Activated CD4-positive, alpha-beta T cell treated with anti-CD3 and anti-CD28 coated beads, Interleukin-2, amount 10 ng/mL, durations not matched to agents 7 days and 5 days (primary cell): ENCODE results near the gene SNAPC2. TPM values are rescaled to one million over a fixed set of nuclear protein-coding genes. Genes with fewer than 3 reads are reported as not detected.
A peak's percentile ranks its signal among the peaks of the same experiment; 100 is the strongest.
"Not testable (repeated sequence)": the region's sequence is repeated elsewhere in the genome, so short reads cannot be mapped to it uniquely, and the experiment has no call there.

ENCODE experiments used
- CTCF ChIA-PET: fragments of 350-600 bp; sonication (Branson Sonifier 250); formaldehyde crosslinking; loops from one replicate; lab custom pipeline; 2021; ENCODE audit warnings: antibody characterized with exemption; lab: Charles Lee
- POLR2A ChIA-PET: fragments of 350-600 bp; sonication (Branson Sonifier 250); formaldehyde crosslinking; loops from one replicate; lab custom pipeline; 2021; ENCODE audit warnings: antibody characterized with exemption; lab: Charles Lee
- DNase-seq: peaks from one replicate; pipeline ENCODE4 v3.0.0-alpha.2; 2020
- H3K27ac Mint-ChIP-seq: one replicate; pipeline ENCODE4 v1.8.0; 2021; ENCODE audit warnings: mild to moderate bottlenecking, moderate library complexity, mixed read lengths
- H3K27me3 Mint-ChIP-seq: one replicate; pipeline ENCODE4 v1.8.0; 2021; ENCODE audit warnings: mixed read lengths
- H3K36me3 Mint-ChIP-seq: one replicate; pipeline ENCODE4 v1.8.0; 2021; ENCODE audit warnings: low read depth, mixed read lengths
- H3K4me1 Mint-ChIP-seq: one replicate; pipeline ENCODE4 v1.8.0; 2021; ENCODE audit warnings: mixed read lengths
- H3K4me3 Mint-ChIP-seq: one replicate; pipeline ENCODE4 v1.8.0; 2021; ENCODE audit warnings: mild to moderate bottlenecking, moderate library complexity, mixed read lengths
- H3K9me3 Mint-ChIP-seq: one replicate; pipeline ENCODE4 v1.8.0; 2021; ENCODE audit warnings: mixed read lengths
- total RNA-seq, 2 experiments: library from RNA; stranded (reverse); gene quantifications; one replicate each; pipeline ENCODE4 v1.2.3, GENCODE V29; 2021

Gene SNAPC2
- total RNA-seq, 2 experiments from 2014 or later = 18.6 to 19.1 TPM

DNA sequence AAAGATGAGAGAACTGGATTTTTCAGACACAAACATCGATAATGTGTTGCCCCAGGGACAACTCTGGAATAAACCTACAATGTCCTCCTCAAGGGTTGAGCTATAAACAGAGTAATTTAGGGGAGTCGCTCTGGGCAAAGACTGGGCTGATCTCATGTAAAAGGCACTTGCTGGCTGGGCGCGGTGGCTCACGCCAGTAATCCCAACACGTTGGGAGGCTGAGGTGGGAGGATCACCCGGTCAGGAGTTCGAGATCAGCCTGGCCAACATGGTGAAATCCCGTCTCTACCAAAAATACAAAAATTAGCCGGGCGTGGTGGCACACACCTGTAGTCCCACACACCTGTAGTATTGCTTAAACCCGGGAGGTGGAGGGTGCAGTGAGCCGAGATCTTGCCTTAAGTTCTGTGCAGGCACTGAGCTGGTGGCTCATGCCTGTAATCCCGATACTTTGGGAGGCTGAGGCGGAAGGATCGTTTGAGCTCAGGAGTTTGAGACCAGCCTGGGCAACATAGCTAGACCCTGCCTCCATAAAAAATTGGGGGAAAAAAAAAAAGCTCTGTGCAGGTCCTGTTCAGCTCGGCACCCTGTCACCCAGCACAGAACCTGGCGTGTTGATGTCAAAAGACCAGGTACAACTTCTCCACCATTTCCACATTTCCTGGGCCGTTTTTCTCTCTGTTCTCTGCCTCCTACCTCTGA is 21.9 kb downstream of the SNAPC2 start:
- CTCF ChIA-PET = interaction anchor here (4.8 kb wide), 1 partner anchor 12 kb away, joined by 38 read pairs; no protein-coding TSS in a partner anchor
- H3K4me3 Mint-ChIP-seq = peak overlapping the region; percentile 89
- peaks cover 14% of the 10 kb centered on the region for H3K36me3 Mint-ChIP-seq
- no peak for DNase-seq
- H3K9me3 Mint-ChIP-seq = no peaks in the 10 kb centered on the region
- peak overlapping the region; percentile 68 for H3K27ac Mint-ChIP-seq
- peaks cover 35% of the 10 kb centered on the region for H3K4me1 Mint-ChIP-seq
- POLR2A ChIA-PET = no interaction called here
- H3K27me3 Mint-ChIP-seq = no peaks in the 10 kb centered on the region

- Mint-ChIP-seq H3K9me3 (no peaks in the 10 kb centered on the region), H3K4me3 (peak overlapping the region; percentile 89), H3K27me3 (no peaks in the 10 kb centered on the region), H3K27ac (peak overlapping the region; percentile 96), H3K36me3 (peaks cover 11% of the 10 kb centered on the region), H3K4me1 (peaks cover 35% of the 10 kb centered on the region)
- no peak for DNase-seq
- ChIA-PET CTCF (interaction anchor here (0.6 to 4.8 kb wide), 16 partner anchors 10 to 447 kb away, joined by 3 to 38 read pairs (median 6); partner anchors contain the start of genes MAP2K7, RAB11B and SNAPC2), POLR2A (interaction anchor here (0.7 to 1.0 kb wide), 2 partner anchors 12 to 22 kb away, joined by 3 read pairs; no protein-coding TSS in a partner anchor)
Measured at GRCh38 chr19:7942981-7943443, 22.9 kb downstream of the SNAPC2 start.

DNA sequence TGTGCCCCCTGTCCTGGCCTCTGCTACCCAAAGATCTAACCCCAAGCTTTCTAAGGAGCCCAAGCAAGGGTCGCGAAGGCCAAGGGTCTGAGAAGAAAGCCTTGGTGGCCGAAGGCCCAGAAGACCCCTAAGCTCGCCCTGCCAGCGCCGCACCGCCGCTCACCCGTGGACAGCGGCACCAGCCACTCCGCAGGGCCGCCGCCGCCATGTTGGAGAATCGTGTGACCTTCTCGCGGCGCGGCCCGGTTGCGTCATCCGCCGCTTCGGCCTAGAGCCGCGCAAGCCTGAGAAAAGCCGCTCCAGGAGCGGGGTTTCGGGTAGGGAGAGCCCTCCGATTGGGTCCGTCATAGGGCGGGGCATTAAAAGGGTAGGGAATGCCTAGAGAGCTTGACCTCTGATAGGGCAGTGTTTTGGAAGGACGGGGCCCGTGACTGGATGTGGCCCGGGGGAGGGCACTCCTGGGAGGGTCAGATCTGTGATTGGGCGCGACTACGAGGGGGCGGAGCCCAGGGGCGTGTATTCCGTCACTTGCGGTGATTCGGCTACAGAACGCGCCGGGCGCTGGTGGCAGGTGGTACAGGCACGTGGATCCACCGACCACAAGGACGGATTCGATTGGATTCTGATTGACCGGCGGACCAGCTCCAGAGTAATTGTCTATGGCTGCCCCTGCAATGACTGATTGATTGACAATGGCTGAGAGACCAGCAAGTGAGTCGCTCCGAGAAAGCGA is 23.5 kb downstream of the SNAPC2 start, which contains the start of gene TIMM44:
Gene TIMM44 (minus strand): TSS at position 223 of the 733 bp plus-strand sequence. CDS start 15 bp downstream, at position 208.
- H3K9me3 Mint-ChIP-seq = no peaks in the 10 kb centered on the region
- H3K36me3 Mint-ChIP-seq = peaks cover 11% of the 10 kb centered on the region
- peak within 1 kb of the TSS; percentile 89 for H3K4me3 Mint-ChIP-seq
- ChIA-PET CTCF (interaction anchor here (0.5 to 4.8 kb wide), 28 partner anchors 8 to 1750 kb away, joined by 3 to 38 read pairs (median 4); partner anchors contain the start of genes ELAVL1, MAP2K7, RAB11B and SNAPC2), POLR2A (interaction anchor here (0.6 to 1.0 kb wide), 4 partner anchors 12 to 570 kb away, joined by 3 to 7 read pairs (median 3); partner anchors contain the start of gene ZNF414)
- peak; percentile 100 for DNase-seq
- peaks cover 35% of the 10 kb centered on the region for H3K4me1 Mint-ChIP-seq
- H3K27me3 Mint-ChIP-seq = no peaks in the 10 kb centered on the region
- peak within 1 kb of the TSS; percentile 96 for H3K27ac Mint-ChIP-seq

DNA sequence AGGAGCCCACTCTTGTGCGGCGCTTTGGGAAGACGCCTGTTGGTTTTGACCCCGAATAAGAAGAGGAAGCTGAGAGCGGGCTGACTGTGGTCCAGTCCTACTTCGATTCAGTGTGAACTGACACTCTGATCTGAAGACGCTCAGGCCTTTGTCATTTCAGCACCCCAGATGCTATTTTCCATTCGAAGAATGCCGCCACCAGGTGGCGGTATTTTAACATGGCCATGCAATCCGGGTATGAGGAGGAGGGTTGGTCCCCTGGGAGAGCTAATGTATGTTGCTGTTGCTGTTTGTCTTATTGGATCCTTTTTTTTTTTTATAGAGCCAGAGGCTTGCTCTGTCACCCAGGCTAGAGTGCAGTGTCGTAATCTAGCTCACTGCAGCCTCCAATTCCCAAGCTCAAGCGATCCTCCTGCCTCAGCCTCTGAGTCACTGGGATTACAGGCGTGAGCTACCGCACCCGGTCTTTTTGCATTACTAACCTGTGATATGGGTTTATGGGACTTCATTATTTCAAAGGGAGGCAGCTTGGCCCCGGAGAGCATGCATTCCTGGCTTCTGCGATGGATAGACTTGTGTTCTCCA is 24.1 kb downstream of the SNAPC2 start:
- peak overlapping the region; percentile 89 for H3K4me3 Mint-ChIP-seq
- ChIA-PET CTCF (interaction anchor here (0.5 to 4.8 kb wide), 31 partner anchors 8 to 1750 kb away, joined by 3 to 38 read pairs (median 4); partner anchors contain the start of genes ELAVL1, MAP2K7, RAB11B and SNAPC2), POLR2A (interaction anchor here (0.6 to 1.0 kb wide), 3 partner anchors 23 to 569 kb away, joined by 3 to 7 read pairs (median 3); partner anchors contain the start of gene ZNF414)
- H3K27ac Mint-ChIP-seq = peak overlapping the region; percentile 96
- peaks cover 8% of the 10 kb centered on the region for H3K36me3 Mint-ChIP-seq
- no peaks in the 10 kb centered on the region for H3K27me3 Mint-ChIP-seq
- DNase-seq = peak; percentile 90
- no peaks in the 10 kb centered on the region for H3K9me3 Mint-ChIP-seq
- H3K4me1 Mint-ChIP-seq = peaks cover 32% of the 10 kb centered on the region

DNA sequence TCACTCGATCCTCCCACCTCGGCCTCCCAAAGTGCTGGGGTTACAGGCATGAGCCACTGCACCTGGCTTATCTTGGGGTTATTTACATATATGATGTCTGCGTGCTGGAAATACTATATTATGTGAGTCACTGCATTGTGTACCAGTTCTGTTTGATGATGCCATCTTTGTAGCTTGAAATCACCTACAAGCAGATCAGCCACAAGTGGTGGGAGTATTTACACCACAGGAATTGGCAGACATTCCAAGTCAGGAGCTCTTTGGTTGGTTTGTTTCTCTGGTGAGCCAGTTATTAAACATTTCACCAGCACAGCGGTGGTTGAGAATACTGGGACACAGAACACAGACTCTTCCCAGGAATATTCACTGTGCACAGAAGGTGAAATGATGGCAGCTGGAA is 27.8 kb downstream of the SNAPC2 start:
- ChIA-PET POLR2A (no interaction called here), CTCF (no interaction called here)
- no peak for DNase-seq
- Mint-ChIP-seq H3K4me1 (peaks cover 15% of the 10 kb centered on the region), H3K27me3 (no peaks in the 10 kb centered on the region), H3K36me3 (no peaks in the 10 kb centered on the region), H3K9me3 (no peaks in the 10 kb centered on the region), H3K4me3 (no peak overlapping the region), H3K27ac (no peak overlapping the region)

DNA sequence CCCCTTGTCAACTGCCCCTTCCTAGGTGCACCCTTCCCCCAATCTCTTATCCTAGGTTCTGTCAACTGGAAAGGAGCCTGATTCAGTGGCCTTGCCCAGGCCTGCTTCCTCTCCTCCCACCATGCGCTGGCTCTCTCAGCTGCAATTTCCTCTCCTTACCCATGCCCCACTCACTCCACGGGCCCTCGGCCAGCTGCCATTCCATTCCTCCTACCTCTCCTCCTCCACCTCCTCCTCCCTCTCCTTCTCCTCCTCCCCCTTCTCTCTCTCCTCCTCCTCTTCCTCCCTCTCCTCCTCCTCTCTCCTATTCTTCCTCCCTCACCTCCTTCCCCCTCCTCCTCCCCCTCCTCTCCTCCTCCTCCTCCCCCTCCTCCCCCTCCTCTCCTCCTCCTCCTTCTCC is 32.9 kb downstream of the SNAPC2 start:
- H3K36me3 Mint-ChIP-seq = no peaks in the 10 kb centered on the region
- ChIA-PET POLR2A (no interaction called here), CTCF (interaction anchor here (0.6 to 2.5 kb wide), 2 partner anchors 9 to 299 kb away, joined by 3 to 12 read pairs; partner anchors contain the start of gene TIMM44)
- H3K4me3 Mint-ChIP-seq = no peak overlapping the region
- H3K27ac Mint-ChIP-seq = no peak overlapping the region
- no peaks in the 10 kb centered on the region for H3K4me1 Mint-ChIP-seq
- H3K9me3 Mint-ChIP-seq = no peaks in the 10 kb centered on the region
- no peaks in the 10 kb centered on the region for H3K27me3 Mint-ChIP-seq
- DNase-seq = no peak

DNA sequence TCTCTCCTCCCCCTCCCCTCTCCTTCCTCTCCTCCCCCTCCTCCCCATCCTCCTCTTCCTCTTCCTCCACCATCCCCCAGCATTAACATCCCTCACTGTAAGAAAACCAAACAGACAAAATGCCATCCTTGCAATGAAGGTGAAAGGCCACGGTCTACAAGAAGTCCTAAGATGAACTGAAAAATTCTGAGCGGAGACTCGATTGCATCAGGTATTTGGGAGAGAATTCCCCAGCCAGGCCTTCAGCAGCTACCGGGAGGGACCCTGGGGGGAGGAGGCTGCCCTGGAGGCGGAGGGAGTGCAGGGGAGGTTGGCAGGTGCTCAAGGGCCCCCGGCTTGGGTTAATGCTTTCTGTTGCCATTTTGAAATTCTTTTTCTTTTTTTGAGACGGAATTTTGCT is 33.4 kb downstream of the SNAPC2 start:
- DNase-seq = no peak
- ChIA-PET POLR2A (no interaction called here), CTCF (interaction anchor here (0.6 to 2.5 kb wide), 2 partner anchors 10 to 22 kb away, joined by 4 to 12 read pairs; partner anchors contain the start of gene TIMM44)
- no peaks in the 10 kb centered on the region for H3K27me3 Mint-ChIP-seq
- no peaks in the 10 kb centered on the region for H3K9me3 Mint-ChIP-seq
- H3K4me1 Mint-ChIP-seq = no peaks in the 10 kb centered on the region
- no peak overlapping the region for H3K4me3 Mint-ChIP-seq
- H3K36me3 Mint-ChIP-seq = no peaks in the 10 kb centered on the region
- no peak overlapping the region for H3K27ac Mint-ChIP-seq

DNA sequence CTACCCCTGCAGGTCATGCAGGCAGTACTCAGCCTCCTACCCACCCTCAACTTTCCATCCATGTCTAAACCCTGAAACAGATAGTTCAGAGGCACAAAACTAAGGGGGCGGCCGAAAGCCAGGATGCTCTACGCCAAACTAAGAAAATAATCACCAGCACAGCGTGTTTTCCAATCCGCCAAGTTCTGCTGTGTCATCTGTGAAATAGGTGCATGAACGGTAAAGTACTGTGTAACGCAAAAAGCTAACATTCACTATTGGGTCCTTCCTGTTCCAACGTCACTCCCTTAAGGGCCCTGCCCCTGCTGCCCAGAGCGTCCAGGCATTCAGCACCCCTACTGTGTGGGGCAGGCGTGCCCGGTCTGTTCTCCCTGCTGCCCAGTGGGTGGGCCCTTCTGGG is 35.6 kb downstream of the SNAPC2 start:
- Mint-ChIP-seq H3K27me3 (no peaks in the 10 kb centered on the region), H3K4me1 (peaks cover 1% of the 10 kb centered on the region), H3K4me3 (no peak overlapping the region), H3K9me3 (no peaks in the 10 kb centered on the region), H3K36me3 (peaks cover 2% of the 10 kb centered on the region), H3K27ac (no peak overlapping the region)
- ChIA-PET POLR2A (interaction anchor here (0.9 kb wide), 1 partner anchor 12 kb away, joined by 3 read pairs; the partner anchor contains the start of gene TIMM44), CTCF (no interaction called here)
- DNase-seq = no peak

GRCh38 chr19:7959211-7959610 is 39.1 kb downstream of the SNAPC2 start:
- DNase-seq = no peak
- POLR2A ChIA-PET = no interaction called here
- Mint-ChIP-seq H3K4me1 (peaks cover 1% of the 10 kb centered on the region), H3K4me3 (no peak overlapping the region), H3K9me3 (no peaks in the 10 kb centered on the region), H3K27me3 (no peaks in the 10 kb centered on the region), H3K27ac (no peak overlapping the region), H3K36me3 (peaks cover 9% of the 10 kb centered on the region)
- CTCF ChIA-PET = interaction anchor here (0.8 to 1.2 kb wide), 2 partner anchors 16 to 69 kb away, joined by 3 read pairs; partner anchors contain the start of gene TIMM44

GRCh38 chr19:7961082-7961481 is 40.9 kb downstream of the SNAPC2 start:
- H3K27me3 Mint-ChIP-seq, H3K27ac Mint-ChIP-seq, DNase-seq, H3K4me3 Mint-ChIP-seq, H3K9me3 Mint-ChIP-seq, H3K4me1 Mint-ChIP-seq, POLR2A ChIA-PET: not testable (repeated sequence)
- CTCF ChIA-PET = interaction anchor here (1.2 kb wide), 1 partner anchor 17 kb away, joined by 3 read pairs; no protein-coding TSS in a partner anchor
- H3K36me3 Mint-ChIP-seq = peaks cover 11% of the 10 kb centered on the region

GRCh38 chr19:7961920-7962626 is 41.9 kb downstream of the SNAPC2 start:
- H3K9me3 Mint-ChIP-seq = no peaks in the 10 kb centered on the region
- ChIA-PET POLR2A (no interaction called here), CTCF (interaction anchor here (1.1 kb wide), 1 partner anchor 9 kb away, joined by 3 read pairs; no protein-coding TSS in a partner anchor)
- H3K4me3 Mint-ChIP-seq = no peak overlapping the region
- no peaks in the 10 kb centered on the region for H3K27me3 Mint-ChIP-seq
- no peak for DNase-seq
- H3K36me3 Mint-ChIP-seq = peaks cover 14% of the 10 kb centered on the region
- no peak overlapping the region for H3K27ac Mint-ChIP-seq
- peaks cover 4% of the 10 kb centered on the region for H3K4me1 Mint-ChIP-seq
